ENCODE results near the gene OR13G1. TPM values are rescaled to one million over a fixed set of nuclear protein-coding genes. Genes with fewer than 3 reads are reported as not detected.
A peak's percentile ranks its signal among the peaks of the same experiment; 100 is the strongest.

OR13G1 gene
- total and polyA plus RNA-seq, 12 donors = not detected

DNA sequence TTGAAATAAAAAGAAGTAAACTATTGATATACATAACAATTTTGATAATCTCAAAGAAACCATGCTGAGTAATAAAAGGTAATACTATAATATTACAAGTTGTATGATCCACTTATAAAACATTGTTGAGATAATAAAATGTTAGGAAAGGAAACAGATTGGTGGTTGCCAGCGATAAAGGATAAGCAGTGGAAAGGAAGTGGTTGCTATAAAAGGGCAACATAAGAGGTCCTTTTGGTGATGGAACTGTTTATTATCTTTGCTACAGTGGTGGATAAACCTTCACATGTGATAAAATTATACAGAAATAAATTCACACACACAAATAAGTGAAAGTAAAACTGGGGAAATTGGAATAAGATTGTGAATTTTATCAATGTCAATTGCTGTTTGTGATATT is 21.8 kb upstream of the OR13G1 start:
- Histone ChIP-seq H3K4me3 (no peak overlapping the region), H3K27ac (no peak overlapping the region), H3K9me3 (replicated peaks in 1 of 3) (no peaks in the 10 kb centered on the region), H3K4me1 (replicated peaks in 1 of 2) (no peaks in the 10 kb centered on the region), H3K27me3 (no peaks in the 10 kb centered on the region), H3K36me3 (replicated peaks in 1 of 2) (no peaks in the 10 kb centered on the region)
- no peak for DNase-seq
- intact Hi-C loops (cut with DNase I) = no loop called here
- WGBS, 4 donors = 56 to 66% (median 61%) methylated on average over 1 of the region's 1 CpG
- TF ChIP-seq, protein P1, sequence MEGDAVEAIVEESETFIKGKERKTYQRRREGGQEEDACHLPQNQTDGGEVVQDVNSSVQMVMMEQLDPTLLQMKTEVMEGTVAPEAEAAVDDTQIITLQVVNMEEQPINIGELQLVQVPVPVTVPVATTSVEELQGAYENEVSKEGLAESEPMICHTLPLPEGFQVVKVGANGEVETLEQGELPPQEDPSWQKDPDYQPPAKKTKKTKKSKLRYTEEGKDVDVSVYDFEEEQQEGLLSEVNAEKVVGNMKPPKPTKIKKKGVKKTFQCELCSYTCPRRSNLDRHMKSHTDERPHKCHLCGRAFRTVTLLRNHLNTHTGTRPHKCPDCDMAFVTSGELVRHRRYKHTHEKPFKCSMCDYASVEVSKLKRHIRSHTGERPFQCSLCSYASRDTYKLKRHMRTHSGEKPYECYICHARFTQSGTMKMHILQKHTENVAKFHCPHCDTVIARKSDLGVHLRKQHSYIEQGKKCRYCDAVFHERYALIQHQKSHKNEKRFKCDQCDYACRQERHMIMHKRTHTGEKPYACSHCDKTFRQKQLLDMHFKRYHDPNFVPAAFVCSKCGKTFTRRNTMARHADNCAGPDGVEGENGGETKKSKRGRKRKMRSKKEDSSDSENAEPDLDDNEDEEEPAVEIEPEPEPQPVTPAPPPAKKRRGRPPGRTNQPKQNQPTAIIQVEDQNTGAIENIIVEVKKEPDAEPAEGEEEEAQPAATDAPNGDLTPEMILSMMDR (IDR thresholded peaks at IDR 0.05) = no peak
- TF ChIP-seq POLR2A (IDR thresholded peaks at IDR 0.05) = no peak

DNA sequence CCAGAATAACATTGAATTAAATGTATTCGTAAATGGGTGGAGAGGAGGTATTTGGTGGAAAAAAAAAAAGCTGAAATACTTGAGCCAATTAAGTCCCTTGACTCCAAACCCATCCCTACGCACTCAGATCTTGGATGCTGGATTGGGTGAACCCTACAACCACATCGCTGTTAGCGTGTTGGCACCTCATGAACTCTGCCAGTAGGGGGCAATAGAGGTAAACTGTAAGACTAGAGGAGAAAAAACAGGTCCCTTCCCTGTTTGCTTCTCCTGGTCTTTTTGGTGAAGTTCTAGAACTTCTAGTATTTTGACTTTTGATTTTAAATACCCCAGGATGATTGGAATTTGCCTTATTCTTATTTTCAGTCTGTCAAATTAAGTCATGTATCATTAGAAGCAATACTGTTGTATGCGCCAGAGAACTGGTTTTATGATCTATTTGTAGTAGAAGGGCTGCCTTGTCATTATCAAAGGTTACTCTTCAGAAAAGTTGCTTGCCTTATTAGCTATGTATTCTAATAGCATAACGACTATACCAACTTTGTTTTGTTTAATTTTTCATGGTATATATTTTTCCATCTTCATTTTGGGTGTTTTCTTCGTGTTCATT is 1.9 kb upstream of the OR13G1 start:
- no peak for TF ChIP-seq POLR2A (IDR thresholded peaks at IDR 0.05)
- TF ChIP-seq, protein P1 (IDR thresholded peaks at IDR 0.05) = peak in 5 of 6 experiments; percentile 36 to 63 (median 53)
- Histone ChIP-seq H3K36me3 (replicated peaks in 1 of 2) (no peaks in the 10 kb centered on the region), H3K27ac (no peak overlapping the region), H3K4me3 (no peak overlapping the region), H3K4me1 (replicated peaks in 1 of 2) (no peaks in the 10 kb centered on the region), H3K27me3 (no peaks in the 10 kb centered on the region), H3K9me3 (replicated peaks in 1 of 3) (peaks cover 0 to 6% (median 0%) of the 10 kb centered on the region in 3 donors)
- intact Hi-C loops (cut with DNase I) = no loop called here
- peak; percentile 13 to 72 (median 30) for DNase-seq
- 30 to 34% (median 30%) methylated on average over 7 of the region's 7 CpGs for WGBS, 4 donors

DNA sequence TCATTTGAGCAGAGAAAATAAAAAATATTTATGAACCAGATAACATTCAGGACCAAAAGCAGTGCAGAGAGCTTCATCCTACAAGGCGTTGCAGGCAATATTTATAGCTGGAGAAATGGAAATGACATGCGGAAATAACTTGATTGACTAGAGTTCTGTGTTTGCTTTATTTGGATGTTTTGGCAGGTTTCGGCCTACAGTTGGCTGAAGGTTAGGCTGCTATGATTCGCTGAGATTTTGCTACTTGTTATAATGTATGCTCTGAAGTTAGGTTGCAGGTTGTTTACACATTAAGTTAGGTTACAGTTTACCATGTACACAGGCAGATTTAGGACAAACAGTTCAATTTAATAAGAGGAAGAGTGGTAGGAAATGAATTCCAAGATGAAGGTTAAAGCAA is 632 bp upstream of the OR13G1 start:
- no peaks in the 10 kb centered on the region for H3K36me3 ChIP-seq (replicated peaks in 1 of 2)
- TF ChIP-seq, protein P1 (IDR thresholded peaks at IDR 0.05) = no peak
- no peak for TF ChIP-seq POLR2A (IDR thresholded peaks at IDR 0.05)
- intact Hi-C loops (cut with DNase I) = no loop called here
- 81 to 95% (median 86%) methylated on average over 4 of the region's 4 CpGs for WGBS, 4 donors
- no peaks in the 10 kb centered on the region for H3K4me1 ChIP-seq (replicated peaks in 1 of 2)
- no peak overlapping the region for H3K4me3 ChIP-seq
- no peak overlapping the region for H3K27ac ChIP-seq
- DNase-seq = no peak
- H3K9me3 ChIP-seq (replicated peaks in 1 of 3) = peaks cover 0 to 2% (median 0%) of the 10 kb centered on the region in 3 donors
- H3K27me3 ChIP-seq = no peaks in the 10 kb centered on the region

DNA sequence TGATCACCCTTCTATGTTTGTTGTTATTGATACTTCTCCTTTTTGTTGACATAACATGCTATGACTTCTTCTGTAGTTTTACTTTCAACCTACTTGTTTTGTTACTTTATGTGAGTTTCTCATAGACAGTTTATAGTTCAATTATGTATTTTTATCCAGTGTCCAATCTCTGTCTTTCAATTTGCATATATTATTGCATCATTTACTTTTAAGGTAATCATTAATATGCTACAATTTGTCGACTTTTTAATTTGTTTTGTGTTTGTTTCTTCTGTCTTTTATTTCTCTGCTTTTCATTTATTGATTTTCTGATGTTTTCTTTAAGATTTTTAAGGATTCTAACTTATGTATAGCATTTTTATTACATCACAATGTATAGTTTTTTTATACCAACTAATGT is 10.3 kb downstream of the OR13G1 start:
- intact Hi-C loops (cut with DNase I) = no loop called here
- Histone ChIP-seq H3K9me3 (replicated peaks in 1 of 3) (peaks cover 0 to 6% (median 0%) of the 10 kb centered on the region in 3 donors), H3K4me1 (replicated peaks in 1 of 2) (no peaks in the 10 kb centered on the region), H3K27ac (no peak overlapping the region), H3K36me3 (replicated peaks in 1 of 2) (no peaks in the 10 kb centered on the region), H3K4me3 (no peak overlapping the region), H3K27me3 (no peaks in the 10 kb centered on the region)
- no peak for DNase-seq
- TF ChIP-seq, protein P1 (IDR thresholded peaks at IDR 0.05) = no peak
- no peak for TF ChIP-seq POLR2A (IDR thresholded peaks at IDR 0.05)
- 45 to 62% (median 50%) methylated on average over 1 of the region's 1 CpG for WGBS, 4 donors
